HepG2 (cell line): ENCODE measurements around the gene CTSW. TPM values are rescaled to one million over a fixed set of nuclear protein-coding genes. Genes with fewer than 3 reads are reported as not detected.

Source experiments
- CHD4 ChIP-seq: fragments of 200-600 bp; sonication (generic); IDR thresholded peaks from 2 replicates; pipeline ENCODE4 v1.7.0; 2017; ENCODE audit warnings: mild to moderate bottlenecking, low read length, borderline replicate concordance
- HCFC1 ChIP-seq: fragments of 150-350 bp; IDR thresholded peaks from 2 replicates; pipeline ENCODE4 v1.6.1; 2014; ENCODE audit warnings: low read depth, low read length
- MAFK ChIP-seq, 2 experiments: IDR thresholded peaks in 1 of 2; conservative IDR thresholded peaks in 1 of 2; 2 replicates each; pipeline ENCODE4 v1.6.1; 2011; ENCODE audit warnings: improper control_type of control experiment in 2 of 2, low read length in 2 of 2
- MED13 ChIP-seq: sonication (generic); formaldehyde crosslinking; IDR thresholded peaks from 2 replicates; pipeline ENCODE4 v1.5.0; 2020; ENCODE audit warnings: missing genetic modification reagents
- NFE2L2 ChIP-seq: fragments of 150-350 bp; IDR thresholded peaks from 2 replicates; pipeline ENCODE4 v1.6.1; 2014; ENCODE audit warnings: low read length
- TAF1 ChIP-seq: sonication (generic); formaldehyde crosslinking; IDR thresholded peaks from 2 replicates; pipeline ENCODE4 v1.4.0; 2020; ENCODE audit warnings: missing genetic modification reagents
- THAP11 ChIP-seq: IDR thresholded peaks from 2 replicates; pipeline ENCODE4 v1.6.1; 2016; ENCODE audit warnings: missing biosample characterization, missing genetic modification reagents
- TP53 ChIP-seq: sonication (generic); formaldehyde crosslinking; conservative IDR thresholded peaks from 2 replicates; pipeline ENCODE4 v1.4.0; 2020; ENCODE audit warnings: missing genetic modification reagents
- ZNF33A ChIP-seq: sonication (generic); formaldehyde crosslinking; IDR thresholded peaks from 2 replicates; pipeline ENCODE4 v1.5.1; 2020; ENCODE audit warnings: missing genetic modification reagents, mild to moderate bottlenecking, moderate library complexity, borderline replicate concordance
- ZNF383 ChIP-seq: sonication (generic); formaldehyde crosslinking; IDR thresholded peaks from 2 replicates; pipeline ENCODE4 v1.4.0; 2020; ENCODE audit warnings: missing genetic modification reagents, mild to moderate bottlenecking, borderline replicate concordance
- ZNF546 ChIP-seq: sonication (generic); formaldehyde crosslinking; conservative IDR thresholded peaks from 2 replicates; pipeline ENCODE4 v1.8.1; 2023; ENCODE audit warnings: mild to moderate bottlenecking, missing genetic modification reagents
- ZNF709 ChIP-seq: sonication (generic); formaldehyde crosslinking; IDR thresholded peaks from 2 replicates; pipeline ENCODE4 v1.5.0; 2020; ENCODE audit warnings: mild to moderate bottlenecking, missing genetic modification reagents
- ZNF713 ChIP-seq: sonication (generic); formaldehyde crosslinking; IDR thresholded peaks from 2 replicates; pipeline ENCODE4 v1.4.0; 2020; ENCODE audit warnings: mild to moderate bottlenecking, missing genetic modification reagents
- polyA plus RNA-seq, 8 experiments: library from polyadenylated mRNA; depleted of rRNA in 3 of 8; stranded (reverse) in 7 of 8; unstranded in 1 of 8; fragments of >200 nt; fragmentation: Illumina TruSeq in 4 of 8; extraction: Trizol in 4 of 8; gene quantifications; 2 replicates each; pipeline versions ENCODE4 v1.2.1 to v1.2.3, GENCODE V29; 2011 to 2016; ENCODE audit warnings: low read depth in 4 of 8, missing spikeins in 1 of 8, mixed read lengths in 1 of 8; ENCODE audit not compliant: insufficient read depth in 1 of 8
- total RNA-seq, 5 experiments: library from RNA; depleted of rRNA; stranded (reverse); fragments of >200 nt; fragmentation: Illumina TruSeq; extraction: Trizol; gene quantifications; 2 replicates each; pipeline ENCODE4 v1.2.3, GENCODE V29; 2016; ENCODE audit warnings: low read depth in 1 of 5
- TF ChIP-seq, protein P1 (sequence below), 2 experiments: fragments of 450-650 bp in 1 of 2; sonication (generic) in 1 of 2; formaldehyde crosslinking; IDR thresholded peaks; 2 replicates each; pipeline versions ENCODE4 v1.5.0 to v1.8.0; 2020 to 2022; ENCODE audit warnings: mild to moderate bottlenecking in 1 of 2, missing genetic modification reagents in 1 of 2

Gene CTSW
- total and polyA plus RNA-seq, 2 of the 13 experiments (the other 11 are each of a cell fraction or from before 2014, with no cell fraction given) = 0.09 TPM; not detected in 1

DNA sequence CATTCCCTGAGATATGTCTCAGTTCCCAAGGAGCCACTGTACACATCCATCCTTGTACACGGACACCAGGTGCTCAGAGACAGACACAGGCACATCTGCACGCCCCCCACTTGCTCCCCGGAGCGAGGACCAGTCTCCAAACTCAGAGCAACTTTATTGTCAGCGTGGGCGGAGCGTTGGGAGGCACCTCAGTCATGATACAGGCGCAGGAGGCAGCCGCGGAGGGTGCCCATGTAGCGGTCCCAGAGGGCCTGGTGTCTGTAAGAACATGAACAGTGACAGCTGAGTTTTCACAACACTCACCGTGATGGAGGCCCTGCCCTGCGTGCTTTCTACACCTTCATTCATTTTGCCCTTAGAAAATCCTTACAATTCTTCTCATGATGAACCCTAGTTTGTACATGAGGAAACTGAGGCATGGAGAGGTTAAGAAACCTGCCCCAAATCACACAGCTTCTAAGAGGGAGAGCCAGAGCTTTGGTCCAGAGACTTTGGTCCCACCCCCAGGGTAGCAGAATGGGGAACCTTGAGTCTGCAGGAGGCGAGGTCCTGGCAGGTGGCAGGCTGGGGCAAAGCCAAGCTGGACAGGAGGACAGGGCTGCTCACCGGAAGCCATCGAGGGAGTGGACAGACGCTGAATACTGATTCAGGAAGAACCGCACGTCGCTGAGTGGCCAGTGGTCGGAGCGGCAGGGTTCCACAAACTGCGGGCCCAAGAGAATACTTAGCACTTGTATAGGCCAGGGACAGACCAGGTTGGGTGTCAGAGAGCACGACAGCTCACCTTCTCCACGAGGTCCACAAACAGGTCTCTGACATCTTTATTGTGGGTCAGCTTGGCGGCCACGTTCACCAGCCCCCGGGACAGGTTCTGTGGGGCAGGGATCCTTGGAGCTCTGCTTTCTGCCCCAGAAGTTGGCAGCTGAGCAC is 4.4 kb downstream of the CTSW start (continued):
- TF ChIP-seq MED13 (CRISPR knock-in tag) (no peak), THAP11 (no peak), ZNF383 (CRISPR knock-in tag) (no peak), NFE2L2 (no peak), ZNF709 (no peak), ZNF546 (CRISPR knock-in tag) (no peak), TAF1 (CRISPR knock-in tag) (no peak), TP53 (no peak), ZNF33A (CRISPR knock-in tag) (no peak), CHD4 (no peak), MAFK (conservative IDR thresholded peaks at IDR 0.05 in 1 of 2, IDR thresholded peaks at IDR 0.05 in 1 of 2; ENCODE audit: low read length in 2 of 2) (no peak), ZNF713 (CRISPR knock-in tag) (no peak), HCFC1 (no peak)
- TF ChIP-seq, protein P1, sequence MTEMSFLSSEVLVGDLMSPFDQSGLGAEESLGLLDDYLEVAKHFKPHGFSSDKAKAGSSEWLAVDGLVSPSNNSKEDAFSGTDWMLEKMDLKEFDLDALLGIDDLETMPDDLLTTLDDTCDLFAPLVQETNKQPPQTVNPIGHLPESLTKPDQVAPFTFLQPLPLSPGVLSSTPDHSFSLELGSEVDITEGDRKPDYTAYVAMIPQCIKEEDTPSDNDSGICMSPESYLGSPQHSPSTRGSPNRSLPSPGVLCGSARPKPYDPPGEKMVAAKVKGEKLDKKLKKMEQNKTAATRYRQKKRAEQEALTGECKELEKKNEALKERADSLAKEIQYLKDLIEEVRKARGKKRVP (CRISPR knock-in tag; IDR thresholded peaks at IDR 0.05) = no peak
